CD14-positive monocyte (primary cell): ENCODE results near the gene FOXQ1. TPM values are rescaled to one million over a fixed set of nuclear protein-coding genes. Genes with fewer than 3 reads are reported as not detected.
A peak's percentile ranks its signal among the peaks of the same experiment; 100 is the strongest.

Source experiments
- DNase-seq, 3 donors: peaks; one replicate each; pipeline ENCODE4 v3.0.0-alpha.2; 2011 to 2022
- H2AFZ ChIP-seq: 2 replicates; pipeline ENCODE4 v1.6.0; 2012; ENCODE audit warnings: mild to moderate bottlenecking, low read depth, low read length, inconsistent platforms; ENCODE audit not compliant: insufficient read depth, poor library complexity, severe bottlenecking
- H3K27ac ChIP-seq, 2 donors: 1 replicate in 1 of 2; 2 replicates in 1 of 2; pipeline ENCODE4 v1.5.1; 2012 to 2013; ENCODE audit warnings: low read length in 2 of 2, control low read depth in 1 of 2, inconsistent platforms in 1 of 2, low read depth in 1 of 2, mild to moderate bottlenecking in 1 of 2
- H3K27me3 ChIP-seq, 2 donors: one replicate each; pipeline versions ENCODE4 v1.6.0 to v1.6.1; 2011 to 2013; ENCODE audit warnings: low read length in 2 of 2; ENCODE audit not compliant: control insufficient read depth in 2 of 2, insufficient read depth in 2 of 2
- H3K36me3 ChIP-seq, 2 donors: replicated peaks in 1 of 2; 1 replicate in 1 of 2; 2 replicates in 1 of 2; pipeline versions ENCODE4 v1.5.1 to v1.6.1; 2012 to 2013; ENCODE audit warnings: low read length in 2 of 2, control low read depth in 1 of 2, inconsistent platforms in 1 of 2, mild to moderate bottlenecking in 1 of 2; ENCODE audit not compliant: insufficient read depth in 2 of 2, control insufficient read depth in 1 of 2
- H3K4me1 ChIP-seq, 2 donors: 1 replicate in 1 of 2; 2 replicates in 1 of 2; pipeline versions ENCODE4 v1.5.1 to v1.6.1; 2012 to 2013; ENCODE audit warnings: low read length in 2 of 2, control low read depth in 1 of 2, inconsistent platforms in 1 of 2, mild to moderate bottlenecking in 1 of 2, moderate library complexity in 1 of 2; ENCODE audit not compliant: insufficient read depth in 2 of 2, control insufficient read depth in 1 of 2
- H3K4me2 ChIP-seq: replicated peaks from 2 replicates; pipeline ENCODE3; 2012; ENCODE audit warnings: low read length, moderate library complexity, mild to moderate bottlenecking; ENCODE audit not compliant: poor library complexity, severe bottlenecking; ENCODE audit errors: extremely low read depth
- H3K4me3 ChIP-seq, 3 experiments: fragments of 200-600 bp in 1 of 3; sonication (generic) in 1 of 3; replicated peaks in 1 of 3; 1 replicate in 2 of 3; 2 replicates in 1 of 3; pipeline ENCODE4 v1.5.1; 2011 to 2013; ENCODE audit warnings: low read length in 3 of 3, mild to moderate bottlenecking in 3 of 3, control low read depth in 2 of 3, low read depth in 2 of 3, inconsistent platforms in 1 of 3, moderate library complexity in 1 of 3
- H3K79me2 ChIP-seq: 2 replicates; pipeline ENCODE4 v1.6.0; 2012; ENCODE audit warnings: mild to moderate bottlenecking, control low read depth, inconsistent platforms, low read length, moderate library complexity; ENCODE audit not compliant: insufficient read depth
- H3K9ac ChIP-seq: 2 replicates; pipeline ENCODE4 v1.6.0; 2017; ENCODE audit warnings: low read length, mild to moderate bottlenecking; ENCODE audit not compliant: insufficient read depth, poor library complexity, severe bottlenecking
- H3K9me3 ChIP-seq, 2 donors: replicated peaks in 1 of 2; 1 replicate in 1 of 2; 2 replicates in 1 of 2; pipeline versions ENCODE4 v1.5.1 to v1.6.1; 2012 to 2013; ENCODE audit warnings: low read length in 2 of 2, control low read depth in 1 of 2; ENCODE audit not compliant: control insufficient read depth in 1 of 2, insufficient read depth in 1 of 2
- H4K20me1 ChIP-seq: 2 replicates; pipeline ENCODE4 v1.6.0; 2012; ENCODE audit warnings: mild to moderate bottlenecking, low read length, control low read depth, moderate library complexity; ENCODE audit not compliant: insufficient read depth
- H3K27ac Mint-ChIP-seq, 7 donors: one replicate each; pipeline ENCODE4 v1.8.0; 2020; ENCODE audit warnings: mild to moderate bottlenecking in 7 of 7, mixed read lengths in 7 of 7, moderate library complexity in 6 of 7, inconsistent platforms in 2 of 7
- H3K27me3 Mint-ChIP-seq, 3 donors: one replicate each; pipeline ENCODE4 v1.8.0; 2021 to 2022; ENCODE audit warnings: low read depth in 3 of 3, mild to moderate bottlenecking in 3 of 3, mixed read lengths in 3 of 3, moderate library complexity in 3 of 3, inconsistent platforms in 1 of 3
- H3K36me3 Mint-ChIP-seq, 2 donors: one replicate each; pipeline ENCODE4 v1.8.0; 2020; ENCODE audit warnings: mixed read lengths in 2 of 2, inconsistent platforms in 1 of 2, mild to moderate bottlenecking in 1 of 2
- H3K4me1 Mint-ChIP-seq: one replicate; pipeline ENCODE4 v1.8.0; 2020; ENCODE audit warnings: mild to moderate bottlenecking, mixed read lengths
- H3K4me3 Mint-ChIP-seq, 2 donors: one replicate each; pipeline ENCODE4 v1.8.0; 2020; ENCODE audit warnings: mild to moderate bottlenecking in 2 of 2, mixed read lengths in 2 of 2, moderate library complexity in 1 of 2
- H3K9me3 Mint-ChIP-seq, 7 donors: one replicate each; pipeline ENCODE4 v1.8.0; 2020 to 2022; ENCODE audit warnings: mixed read lengths in 7 of 7, mild to moderate bottlenecking in 6 of 7, moderate library complexity in 6 of 7, inconsistent platforms in 2 of 7
- WGBS: methylation state at CpG from one replicate; pipeline ENCODE4 v1.1.5; 2013; ENCODE audit warnings: missing lambda C conversion rate; ENCODE audit not compliant: insufficient coverage; 5-methylcytosine and 5-hydroxymethylcytosine counted together
- intact Hi-C, 2 donors: fragments of 100-400 bp; cut with micrococcal nuclease; formaldehyde crosslinking; loops; one replicate each; pipeline versions ENCODE4 v1.15.0 to v1.15.1; 2023
- polyA plus RNA-seq, 3 donors: library from polyadenylated mRNA; depleted of rRNA in 1 of 3; unstranded in 2 of 3; stranded (reverse) in 1 of 3; fragments of 300-500 nt in 2 of 3; fragments of >200 nt in 1 of 3; fragmentation: Illumina TruSeq in 2 of 3; gene quantifications; 1 replicate in 2 of 3; 2 replicates in 1 of 3; pipeline ENCODE4 v1.2.3, GENCODE V29; 2012 to 2021
- TF ChIP-seq, protein P1 (sequence below): fragments of 200-600 bp; IDR thresholded peaks from one replicate; pipeline ENCODE4 v1.8.0; 2022; ENCODE audit warnings: antibody characterized with exemption, mild to moderate bottlenecking

The FOXQ1 gene
- polyA plus RNA-seq, 3 donors = 0.11 TPM; not detected in 2

GRCh38 chr6:1348675-1349074 lies 36.8 kb downstream of the FOXQ1 start:
- Histone ChIP-seq H3K4me1 (no peaks in the 10 kb centered on the region), H3K27ac (no peak overlapping the region), H3K27me3 (peaks cover 4 to 9% of the 10 kb centered on the region in 2 donors), H3K79me2 (no peaks in the 10 kb centered on the region), H2AFZ (no peak overlapping the region), H3K9ac (no peak overlapping the region), H3K4me2 (no peak overlapping the region), H3K4me3 (no peak overlapping the region), H3K9me3 (peaks cover 12 to 40% of the 10 kb centered on the region in 2 donors), H3K36me3 (no peaks in the 10 kb centered on the region), H4K20me1 (no peaks in the 10 kb centered on the region)
- intact Hi-C loops = no loop called here
- no CpG with 5 or more reads among the region's 1 CpG for WGBS
- no peak for DNase-seq
- no peak overlapping the region for H3K4me3 Mint-ChIP-seq
- TF ChIP-seq, protein P1, sequence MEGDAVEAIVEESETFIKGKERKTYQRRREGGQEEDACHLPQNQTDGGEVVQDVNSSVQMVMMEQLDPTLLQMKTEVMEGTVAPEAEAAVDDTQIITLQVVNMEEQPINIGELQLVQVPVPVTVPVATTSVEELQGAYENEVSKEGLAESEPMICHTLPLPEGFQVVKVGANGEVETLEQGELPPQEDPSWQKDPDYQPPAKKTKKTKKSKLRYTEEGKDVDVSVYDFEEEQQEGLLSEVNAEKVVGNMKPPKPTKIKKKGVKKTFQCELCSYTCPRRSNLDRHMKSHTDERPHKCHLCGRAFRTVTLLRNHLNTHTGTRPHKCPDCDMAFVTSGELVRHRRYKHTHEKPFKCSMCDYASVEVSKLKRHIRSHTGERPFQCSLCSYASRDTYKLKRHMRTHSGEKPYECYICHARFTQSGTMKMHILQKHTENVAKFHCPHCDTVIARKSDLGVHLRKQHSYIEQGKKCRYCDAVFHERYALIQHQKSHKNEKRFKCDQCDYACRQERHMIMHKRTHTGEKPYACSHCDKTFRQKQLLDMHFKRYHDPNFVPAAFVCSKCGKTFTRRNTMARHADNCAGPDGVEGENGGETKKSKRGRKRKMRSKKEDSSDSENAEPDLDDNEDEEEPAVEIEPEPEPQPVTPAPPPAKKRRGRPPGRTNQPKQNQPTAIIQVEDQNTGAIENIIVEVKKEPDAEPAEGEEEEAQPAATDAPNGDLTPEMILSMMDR = no peak
- H3K36me3 Mint-ChIP-seq = no peaks in the 10 kb centered on the region
- H3K4me1 Mint-ChIP-seq = no peaks in the 10 kb centered on the region
- H3K9me3 Mint-ChIP-seq = peaks cover 20 to 49% (median 36%) of the 10 kb centered on the region in 7 donors
- peak overlapping the region in 1 of 7 donors; percentile 26 for H3K27ac Mint-ChIP-seq
- H3K27me3 Mint-ChIP-seq = peaks cover 6 to 23% (median 7%) of the 10 kb centered on the region in 3 donors

DNA sequence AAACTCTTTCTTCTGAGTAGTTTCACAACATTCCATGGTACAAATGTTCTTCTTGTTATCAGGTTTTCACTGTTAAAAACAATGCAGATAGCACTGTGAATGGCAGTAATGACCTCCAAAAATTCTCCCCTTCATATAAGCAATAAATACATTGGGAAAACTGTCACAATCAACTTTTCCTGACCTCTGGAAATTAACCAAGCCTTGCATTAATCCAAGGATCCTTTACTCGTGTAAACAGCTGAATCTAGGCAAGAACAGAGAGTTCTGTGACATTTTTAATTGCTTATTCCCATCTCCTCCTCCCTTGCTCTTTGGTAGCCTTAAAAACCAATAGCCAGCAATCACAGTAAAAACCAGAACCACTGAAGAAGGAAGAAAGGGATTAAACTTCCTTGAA lies 37.8 kb downstream of the FOXQ1 start:
- Mint-ChIP-seq H3K4me3 (no peak overlapping the region), H3K4me1 (no peaks in the 10 kb centered on the region), H3K27me3 (peaks cover 6 to 28% (median 6%) of the 10 kb centered on the region in 3 donors), H3K9me3 (peaks cover 16 to 40% (median 27%) of the 10 kb centered on the region in 7 donors), H3K27ac (no peak overlapping the region), H3K36me3 (no peaks in the 10 kb centered on the region)
- H3K4me1 ChIP-seq = no peaks in the 10 kb centered on the region
- no peak overlapping the region for H3K4me3 ChIP-seq
- no peaks in the 10 kb centered on the region for H3K79me2 ChIP-seq
- no peak overlapping the region for H3K4me2 ChIP-seq
- TF ChIP-seq, protein P1 = no peak
- peaks cover 12 to 34% of the 10 kb centered on the region in 2 donors for H3K9me3 ChIP-seq
- H4K20me1 ChIP-seq = no peaks in the 10 kb centered on the region
- no peak overlapping the region for H3K27ac ChIP-seq
- intact Hi-C loops = no loop called here
- H3K27me3 ChIP-seq = peaks cover 4 to 7% of the 10 kb centered on the region in 2 donors
- H3K9ac ChIP-seq = no peak overlapping the region
- no peak overlapping the region for H2AFZ ChIP-seq
- H3K36me3 ChIP-seq = no peaks in the 10 kb centered on the region
- no peak for DNase-seq
- 17% methylated on average over 1 of the region's 1 CpG for WGBS
